Measurements from ENCODE around the gene NONO. TPM values are rescaled to one million over a fixed set of nuclear protein-coding genes. Genes with fewer than 3 reads are reported as not detected.
"Not testable (repeated sequence)": the region's sequence is repeated elsewhere in the genome, so short reads cannot be mapped to it uniquely, and the experiment has no call there.

The NONO gene
- total RNA-seq, 1 donor from 2014 or later = 634 TPM

GRCh38 chrX:71326394-71326793 is 43.0 kb downstream of the NONO start:
- Mint-ChIP-seq H3K36me3 (peaks cover 12% of the 10 kb centered on the region), H3K4me1 (ENCODE audit: unreplicated experiment) (no peaks in the 10 kb centered on the region), H3K27me3 (no peaks in the 10 kb centered on the region), H3K27ac (no peak overlapping the region), H3K9me3 (no peaks in the 10 kb centered on the region), H3K4me3 (no peak overlapping the region)
- no peak for TF ChIP-seq CTCF (conservative IDR thresholded peaks at IDR 0.05)
- no peak for DNase-seq (ENCODE audit: extremely low spot score, unreplicated experiment)

- H3K4me3 Mint-ChIP-seq; H3K27ac Mint-ChIP-seq; H3K27me3 Mint-ChIP-seq; DNase-seq (ENCODE audit: extremely low spot score, unreplicated experiment); H3K9me3 Mint-ChIP-seq; H3K36me3 Mint-ChIP-seq; H3K4me1 Mint-ChIP-seq (ENCODE audit: unreplicated experiment): not testable (repeated sequence)
These were observed 65.8 kb downstream of the NONO start for GRCh38 chrX:71349151-71349665.

GRCh38 chrX:71349867-71350266 is 66.4 kb downstream of the NONO start:
- not testable (repeated sequence) for H3K27me3 Mint-ChIP-seq; H3K36me3 Mint-ChIP-seq; H3K4me3 Mint-ChIP-seq; H3K4me1 Mint-ChIP-seq (ENCODE audit: unreplicated experiment); H3K9me3 Mint-ChIP-seq; H3K27ac Mint-ChIP-seq; DNase-seq (ENCODE audit: extremely low spot score, unreplicated experiment)

Other genes with a start within 250 kb of the NONO start
- gene SNX12, start 215.3 kb upstream of the NONO start, total RNA-seq (ENCODE audit: low replicate concordance) = 67.0 and 79.3 TPM in 2 replicates
- gene FOXO4, start 187.8 kb upstream of the NONO start, total RNA-seq (ENCODE audit: low replicate concordance) = 18.8 and 34.1 TPM in 2 replicates
- not detected in 2 replicates for gene CXorf65, start 176.9 kb upstream of the NONO start, total RNA-seq (ENCODE audit: low replicate concordance)
- gene IL2RG, start 172.1 kb upstream of the NONO start, total RNA-seq (ENCODE audit: low replicate concordance) = 1.5 and 5.2 TPM in 2 replicates
- 44.1 and 77.2 TPM in 2 replicates for gene MED12, start 165.0 kb upstream of the NONO start, total RNA-seq (ENCODE audit: low replicate concordance)
- gene NLGN3, start 138.8 kb upstream of the NONO start, total RNA-seq (ENCODE audit: low replicate concordance) = 0.86 and 17.9 TPM in 2 replicates
- 3.9 and 15.3 TPM in 2 replicates for gene GJB1, start 60.4 kb upstream of the NONO start, total RNA-seq (ENCODE audit: low replicate concordance)
- 34.9 and 67.8 TPM in 2 replicates for gene ZMYM3, start 29.5 kb upstream of the NONO start, total RNA-seq (ENCODE audit: low replicate concordance)
- 1.7 and 3.6 TPM in 2 replicates for gene ITGB1BP2, start 18.1 kb downstream of the NONO start, total RNA-seq (ENCODE audit: low replicate concordance)
- gene TAF1, start 82.7 kb downstream of the NONO start, total RNA-seq (ENCODE audit: low replicate concordance) = 27.9 and 34.8 TPM in 2 replicates
- gene OGT, start 249.5 kb downstream of the NONO start, total RNA-seq (ENCODE audit: low replicate concordance) = 121 and 180 TPM in 2 replicates

Data from type B pancreatic cell (in vitro differentiated cells).